ENCODE data around the gene CNIH4. TPM values are rescaled to one million over a fixed set of nuclear protein-coding genes. Genes with fewer than 3 reads are reported as not detected.
"Not testable (repeated sequence)": the region's sequence is repeated elsewhere in the genome, so short reads cannot be mapped to it uniquely, and the experiment has no call there.

The CNIH4 gene
- total RNA-seq, 1 experiment from 2014 or later: 48.9 TPM

GRCh38 chr1:224348137-224348536 is 8.5 kb upstream of the CNIH4 start (continued):
- TF ChIP-seq RAD21 (IDR thresholded peaks at IDR 0.05; ENCODE audit: low read depth) (no peak), YY1 (IDR thresholded peaks at IDR 0.05; ENCODE audit: extremely low read depth, insufficient replicate concordance, low read depth, low read length) (no peak)

GRCh38 chr1:224349716-224350115 is 7.0 kb upstream of the CNIH4 start:
- ATAC-seq; H3K9me3 ChIP-seq (ENCODE audit: control insufficient read depth in 1 of 2, insufficient read depth in 1 of 2, low read depth in 1 of 2, low read length in 2 of 2); H3K4me3 ChIP-seq (replicated peaks in 1 of 2; ENCODE audit: low read depth in 1 of 2, low read length in 2 of 2); H4K20me1 ChIP-seq (ENCODE audit: insufficient read depth); H3K9ac ChIP-seq (ENCODE audit: low read length); H2AFZ ChIP-seq (ENCODE audit: low read depth, low read length, poor library complexity, severe bottlenecking); H3K36me3 ChIP-seq (ENCODE audit: control insufficient read depth in 1 of 2, insufficient read depth in 2 of 2, low read length in 2 of 2); H3K27ac ChIP-seq (ENCODE audit: low read depth, low read length); H3K27me3 ChIP-seq (ENCODE audit: insufficient read depth, low read length); intact Hi-C loops (cut with micrococcal nuclease); POLR2A ChIA-PET; DNase-seq (ENCODE audit: low read depth, low spot score); H3K4me1 ChIP-seq (ENCODE audit: control insufficient read depth in 1 of 2, insufficient read depth in 2 of 2, low read length in 2 of 2); H3K4me2 ChIP-seq (ENCODE audit: low read length); BruUV-seq (replicated peaks); RAD21 ChIA-PET (ENCODE audit: low non-redundant PET in 1 of 2, low total read pairs in 2 of 2, uncharacterized antibody in 2 of 2, unreplicated experiment in 2 of 2); H3K9me2 ChIP-seq (ENCODE audit: insufficient read depth); H3K79me2 ChIP-seq (ENCODE audit: insufficient read depth, low read length); CTCF ChIA-PET: not testable (repeated sequence)

DNA sequence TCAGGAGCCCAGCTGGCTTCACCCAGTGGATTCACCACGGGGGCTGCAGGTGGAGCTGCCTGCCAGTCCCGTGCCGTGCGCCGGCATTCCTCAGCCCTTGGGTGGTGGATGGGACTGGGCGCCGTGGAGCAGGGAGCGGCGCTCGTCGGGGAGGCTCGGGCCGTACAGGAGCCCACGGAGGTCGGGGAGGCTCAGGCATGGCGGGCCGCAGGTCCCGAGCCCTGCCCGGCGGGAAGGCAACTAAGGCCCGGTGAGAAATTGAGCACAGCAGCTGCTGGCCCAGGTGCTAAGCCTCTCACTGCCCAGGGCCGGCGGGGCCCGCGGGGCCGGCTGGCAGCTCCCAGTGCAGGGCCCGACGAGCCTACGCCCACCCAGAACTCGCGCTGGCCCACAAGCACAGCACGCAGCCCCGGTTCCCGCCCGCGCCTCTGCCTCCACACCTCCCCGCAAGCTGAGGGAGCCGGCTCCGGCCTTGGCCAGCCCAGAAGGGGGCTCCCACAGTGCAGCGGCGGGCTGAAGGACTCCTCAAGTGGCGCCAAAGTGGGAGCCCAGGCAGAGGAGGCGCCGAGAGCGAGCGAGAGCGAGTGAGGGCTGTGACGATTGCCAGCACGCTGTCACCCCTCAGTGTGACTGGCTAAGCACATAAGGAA is 4.1 kb upstream of the CNIH4 start:
- H3K9me3 ChIP-seq (ENCODE audit: control insufficient read depth in 1 of 2, insufficient read depth in 1 of 2, low read depth in 1 of 2, low read length in 2 of 2); H3K79me2 ChIP-seq (ENCODE audit: insufficient read depth, low read length); POLR2A ChIA-PET; ATAC-seq; H3K4me2 ChIP-seq (ENCODE audit: low read length); H3K4me1 ChIP-seq (ENCODE audit: control insufficient read depth in 1 of 2, insufficient read depth in 2 of 2, low read length in 2 of 2); H3K36me3 ChIP-seq (ENCODE audit: control insufficient read depth in 1 of 2, insufficient read depth in 2 of 2, low read length in 2 of 2); intact Hi-C loops (cut with micrococcal nuclease); H3K9ac ChIP-seq (ENCODE audit: low read length); H3K4me3 ChIP-seq (replicated peaks in 1 of 2; ENCODE audit: low read depth in 1 of 2, low read length in 2 of 2); CTCF ChIA-PET; DNase-seq (ENCODE audit: low read depth, low spot score); H3K27ac ChIP-seq (ENCODE audit: low read depth, low read length); RAD21 ChIA-PET (ENCODE audit: low non-redundant PET in 1 of 2, low total read pairs in 2 of 2, uncharacterized antibody in 2 of 2, unreplicated experiment in 2 of 2); H3K9me2 ChIP-seq (ENCODE audit: insufficient read depth); H3K27me3 ChIP-seq (ENCODE audit: insufficient read depth, low read length); H2AFZ ChIP-seq (ENCODE audit: low read depth, low read length, poor library complexity, severe bottlenecking); H4K20me1 ChIP-seq (ENCODE audit: insufficient read depth); BruUV-seq (replicated peaks): not testable (repeated sequence)

Data from HCT116 (cell line).